Prostate gland (tissue), 2 donors: ENCODE data around the gene TADA1. TPM values are rescaled to one million over a fixed set of nuclear protein-coding genes. Genes with fewer than 3 reads are reported as not detected.

ENCODE experiments used
- DNase-seq: peaks from one replicate; pipeline ENCODE4 v3.0.0-alpha.2; 2019; ENCODE audit warnings: low spot score
- H3K27ac ChIP-seq, 2 donors: fragments of 200-600 bp; sonication (generic); 2 replicates each; pipeline ENCODE4 v1.5.1; 2017 to 2019
- H3K27me3 ChIP-seq: fragments of 200-600 bp; sonication (generic); replicated peaks from 2 replicates; pipeline ENCODE4 v1.5.1; 2019; ENCODE audit not compliant: insufficient read depth
- H3K36me3 ChIP-seq, 2 donors: fragments of 200-600 bp; sonication (generic); 1 replicate in 1 of 2; 2 replicates in 1 of 2; pipeline versions ENCODE4 v1.5.1 to v1.8.1; 2017 to 2019
- H3K4me1 ChIP-seq: fragments of 200-600 bp; sonication (generic); replicated peaks from 2 replicates; pipeline ENCODE4 v1.5.1; 2019
- H3K4me3 ChIP-seq, 2 donors: fragments of 200-600 bp; sonication (generic); 2 replicates each; pipeline ENCODE4 v1.5.1; 2017 to 2019
- H3K9me3 ChIP-seq: fragments of 200-600 bp; sonication (generic); 2 replicates; pipeline ENCODE4 v1.5.1; 2017
- CTCF ChIP-seq, 4 experiments: fragments of 200-600 bp in 2 of 4; fragments of 450-650 bp in 2 of 4; sonication (generic) in 2 of 4; IDR thresholded peaks; 1 replicate in 3 of 4; 2 replicates in 1 of 4; pipeline ENCODE4 v1.5.1; 2016 to 2019; ENCODE audit warnings: antibody characterized with exemption in 4 of 4, mild to moderate bottlenecking in 2 of 4, moderate library complexity in 2 of 4
- POLR2A ChIP-seq: fragments of 450-650 bp; IDR thresholded peaks from one replicate; pipeline ENCODE4 v1.6.1; 2016; ENCODE audit warnings: antibody characterized with exemption, mild to moderate bottlenecking
- POLR2AphosphoS5 ChIP-seq: sonication (generic); formaldehyde crosslinking; IDR thresholded peaks from one replicate; pipeline ENCODE4 v1.6.1; 2017; ENCODE audit warnings: antibody characterized with exemption
- WGBS: methylation state at CpG from one replicate; pipeline ENCODE4 v1.1.5; 2018; 5-methylcytosine and 5-hydroxymethylcytosine counted together
- intact Hi-C: fragments of 100-400 bp; cut with DNase I; formaldehyde crosslinking; loops from one replicate; pipeline ENCODE4 v1.14.2; 2022
- total RNA-seq, 2 donors: library from RNA; depleted of rRNA; stranded (reverse); fragments of >200 nt; gene quantifications; one replicate each; pipeline ENCODE4 v1.1.0, GENCODE V29; 2016

The TADA1 gene
- total RNA-seq, 2 donors from 2014 or later = 14.2 to 19.5 TPM

GRCh38 chr1:166918088-166918955 lies 42.3 kb upstream of the TADA1 start:
- Histone ChIP-seq H3K4me3 (no peak overlapping the region), H3K36me3 (no peaks in the 10 kb centered on the region), H3K9me3 (no peaks in the 10 kb centered on the region), H3K27ac (no peak overlapping the region), H3K4me1 (no peaks in the 10 kb centered on the region), H3K27me3 (peaks cover 3% of the 10 kb centered on the region)
- WGBS = 91% methylated on average over 6 of the region's 6 CpGs
- DNase-seq = no peak
- intact Hi-C loops = no loop called here
- no peak for TF ChIP-seq POLR2AphosphoS5
- no peak for TF ChIP-seq POLR2A
- TF ChIP-seq CTCF (IDR thresholded peaks at IDR 0.05) = no peak

GRCh38 chr1:166915941-166916340 lies 39.9 kb upstream of the TADA1 start:
- no peak overlapping the region for H3K27ac ChIP-seq
- DNase-seq = no peak
- TF ChIP-seq POLR2A (no peak), POLR2AphosphoS5 (no peak), CTCF (IDR thresholded peaks at IDR 0.05) (no peak)
- peaks cover 2% of the 10 kb centered on the region for H3K27me3 ChIP-seq
- no peaks in the 10 kb centered on the region for H3K36me3 ChIP-seq
- 91% methylated on average over 4 of the region's 4 CpGs for WGBS
- intact Hi-C loops = no loop called here
- H3K4me3 ChIP-seq = no peak overlapping the region
- H3K9me3 ChIP-seq = no peaks in the 10 kb centered on the region
- H3K4me1 ChIP-seq = no peaks in the 10 kb centered on the region

- Histone ChIP-seq H3K9me3 (no peaks in the 10 kb centered on the region), H3K4me3 (no peak overlapping the region), H3K36me3 (no peaks in the 10 kb centered on the region), H3K4me1 (no peaks in the 10 kb centered on the region), H3K27me3 (no peaks in the 10 kb centered on the region), H3K27ac (no peak overlapping the region)
- DNase-seq = no peak
- intact Hi-C loops = no loop called here
- TF ChIP-seq CTCF (IDR thresholded peaks at IDR 0.05) = no peak
- TF ChIP-seq POLR2AphosphoS5 = no peak
- no peak for TF ChIP-seq POLR2A
- 93% methylated on average over 1 of the region's 1 CpG for WGBS
These were observed 39.0 kb upstream of the TADA1 start for GRCh38 chr1:166915042-166915441.

- Histone ChIP-seq H3K4me3 (no peak overlapping the region), H3K27ac (no peak overlapping the region), H3K9me3 (no peaks in the 10 kb centered on the region), H3K4me1 (no peaks in the 10 kb centered on the region), H3K27me3 (no peaks in the 10 kb centered on the region), H3K36me3 (no peaks in the 10 kb centered on the region)
- 91% methylated on average over 3 of the region's 3 CpGs for WGBS
- DNase-seq = no peak
- TF ChIP-seq POLR2A (no peak), POLR2AphosphoS5 (no peak), CTCF (IDR thresholded peaks at IDR 0.05) (no peak)
- intact Hi-C loops = no loop called here
These were observed 38.0 kb upstream of the TADA1 start for GRCh38 chr1:166914111-166914510.

- WGBS = 94% methylated on average over 1 of the region's 1 CpG
- Histone ChIP-seq H3K4me1 (no peaks in the 10 kb centered on the region), H3K27me3 (no peaks in the 10 kb centered on the region), H3K36me3 (no peaks in the 10 kb centered on the region), H3K4me3 (no peak overlapping the region), H3K27ac (no peak overlapping the region), H3K9me3 (no peaks in the 10 kb centered on the region)
- DNase-seq = no peak
- intact Hi-C loops = no loop called here
- TF ChIP-seq POLR2A (no peak), CTCF (IDR thresholded peaks at IDR 0.05) (no peak), POLR2AphosphoS5 (no peak)
These were observed 35.6 kb upstream of the TADA1 start for GRCh38 chr1:166911624-166912023.
